ENCODE measurements around the gene FAM174B. TPM values are rescaled to one million over a fixed set of nuclear protein-coding genes. Genes with fewer than 3 reads are reported as not detected.

FAM174B gene
- total RNA-seq, 3 donors from 2014 or later (not counting 1 experiment from before 2014, with no cell fraction given), result 0.68 to 2.6 (median 0.88) TPM

DNA sequence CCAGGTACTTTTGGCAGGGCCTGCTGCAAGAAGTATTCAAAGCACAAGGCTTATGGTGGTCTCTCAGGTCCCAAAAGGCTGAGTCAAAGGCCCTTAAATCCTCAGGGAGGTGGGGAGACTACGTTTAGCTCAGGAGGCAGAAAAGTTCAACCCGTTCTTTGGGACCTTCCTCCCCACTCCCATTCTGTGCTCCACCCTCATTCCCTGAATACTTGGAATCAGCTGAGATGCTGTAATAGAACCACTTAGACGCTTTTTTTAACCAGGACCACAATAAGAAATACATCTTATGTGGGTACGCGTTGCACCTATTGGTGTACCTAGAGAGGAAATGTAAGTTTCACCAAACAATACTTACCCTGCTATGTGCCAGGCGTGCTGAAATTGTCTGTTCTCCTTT lies 58.0 kb downstream of the FAM174B start:
- Mint-ChIP-seq H3K27ac (no peak overlapping the region), H3K36me3 (no peaks in the 10 kb centered on the region), H3K9me3 (no peaks in the 10 kb centered on the region), H3K27me3 (ENCODE audit: low read depth in 2 of 2) (peaks cover 8 to 23% of the 10 kb centered on the region in 2 donors), H3K4me1 (no peaks in the 10 kb centered on the region), H3K4me3 (no peak overlapping the region)
- TF ChIP-seq, protein P1, sequence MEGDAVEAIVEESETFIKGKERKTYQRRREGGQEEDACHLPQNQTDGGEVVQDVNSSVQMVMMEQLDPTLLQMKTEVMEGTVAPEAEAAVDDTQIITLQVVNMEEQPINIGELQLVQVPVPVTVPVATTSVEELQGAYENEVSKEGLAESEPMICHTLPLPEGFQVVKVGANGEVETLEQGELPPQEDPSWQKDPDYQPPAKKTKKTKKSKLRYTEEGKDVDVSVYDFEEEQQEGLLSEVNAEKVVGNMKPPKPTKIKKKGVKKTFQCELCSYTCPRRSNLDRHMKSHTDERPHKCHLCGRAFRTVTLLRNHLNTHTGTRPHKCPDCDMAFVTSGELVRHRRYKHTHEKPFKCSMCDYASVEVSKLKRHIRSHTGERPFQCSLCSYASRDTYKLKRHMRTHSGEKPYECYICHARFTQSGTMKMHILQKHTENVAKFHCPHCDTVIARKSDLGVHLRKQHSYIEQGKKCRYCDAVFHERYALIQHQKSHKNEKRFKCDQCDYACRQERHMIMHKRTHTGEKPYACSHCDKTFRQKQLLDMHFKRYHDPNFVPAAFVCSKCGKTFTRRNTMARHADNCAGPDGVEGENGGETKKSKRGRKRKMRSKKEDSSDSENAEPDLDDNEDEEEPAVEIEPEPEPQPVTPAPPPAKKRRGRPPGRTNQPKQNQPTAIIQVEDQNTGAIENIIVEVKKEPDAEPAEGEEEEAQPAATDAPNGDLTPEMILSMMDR (IDR thresholded peaks at IDR 0.05), result no peak
- no peaks in the 10 kb centered on the region for H3K36me3 ChIP-seq (ENCODE audit: control insufficient read depth, insufficient read depth, low read length)
- H3K4me3 ChIP-seq (ENCODE audit: low read length), result no peak overlapping the region
- no peaks in the 10 kb centered on the region for H3K27me3 ChIP-seq (ENCODE audit: control insufficient read depth, insufficient read depth, low read length)
- no peaks in the 10 kb centered on the region for H3K4me1 ChIP-seq (ENCODE audit: control insufficient read depth, insufficient read depth, low read length)
- 77% methylated on average over 3 of the region's 6 CpGs for WGBS (ENCODE audit: insufficient coverage)
- no peak for DNase-seq
- intact Hi-C loops (cut with micrococcal nuclease), result no loop called here
- no peak for ATAC-seq
- H3K9me3 ChIP-seq (ENCODE audit: control insufficient read depth, insufficient read depth, low read length), result no peaks in the 10 kb centered on the region
- H3K27ac ChIP-seq (ENCODE audit: low read length), result no peak overlapping the region

GRCh38 chr15:92596623-92597022 lies 59.0 kb downstream of the FAM174B start:
- Histone ChIP-seq H3K4me1 (ENCODE audit: control insufficient read depth, insufficient read depth, low read length) (no peaks in the 10 kb centered on the region), H3K9me3 (ENCODE audit: control insufficient read depth, insufficient read depth, low read length) (no peaks in the 10 kb centered on the region), H3K4me3 (ENCODE audit: low read length) (no peak overlapping the region), H3K27me3 (ENCODE audit: control insufficient read depth, insufficient read depth, low read length) (no peaks in the 10 kb centered on the region), H3K27ac (ENCODE audit: low read length) (no peak overlapping the region), H3K36me3 (ENCODE audit: control insufficient read depth, insufficient read depth, low read length) (no peaks in the 10 kb centered on the region)
- H3K9me3 Mint-ChIP-seq, result no peaks in the 10 kb centered on the region
- peaks cover 8 to 31% of the 10 kb centered on the region in 2 donors for H3K27me3 Mint-ChIP-seq (ENCODE audit: low read depth in 2 of 2)
- ATAC-seq, result no peak
- no peak for DNase-seq
- H3K4me3 Mint-ChIP-seq, result no peak overlapping the region
- no peaks in the 10 kb centered on the region for H3K4me1 Mint-ChIP-seq
- no peaks in the 10 kb centered on the region for H3K36me3 Mint-ChIP-seq
- TF ChIP-seq, protein P1 (IDR thresholded peaks at IDR 0.05), result no peak
- intact Hi-C loops (cut with micrococcal nuclease), result no loop called here
- 94% methylated on average over 5 of the region's 5 CpGs for WGBS (ENCODE audit: insufficient coverage)
- H3K27ac Mint-ChIP-seq, result no peak overlapping the region

DNA sequence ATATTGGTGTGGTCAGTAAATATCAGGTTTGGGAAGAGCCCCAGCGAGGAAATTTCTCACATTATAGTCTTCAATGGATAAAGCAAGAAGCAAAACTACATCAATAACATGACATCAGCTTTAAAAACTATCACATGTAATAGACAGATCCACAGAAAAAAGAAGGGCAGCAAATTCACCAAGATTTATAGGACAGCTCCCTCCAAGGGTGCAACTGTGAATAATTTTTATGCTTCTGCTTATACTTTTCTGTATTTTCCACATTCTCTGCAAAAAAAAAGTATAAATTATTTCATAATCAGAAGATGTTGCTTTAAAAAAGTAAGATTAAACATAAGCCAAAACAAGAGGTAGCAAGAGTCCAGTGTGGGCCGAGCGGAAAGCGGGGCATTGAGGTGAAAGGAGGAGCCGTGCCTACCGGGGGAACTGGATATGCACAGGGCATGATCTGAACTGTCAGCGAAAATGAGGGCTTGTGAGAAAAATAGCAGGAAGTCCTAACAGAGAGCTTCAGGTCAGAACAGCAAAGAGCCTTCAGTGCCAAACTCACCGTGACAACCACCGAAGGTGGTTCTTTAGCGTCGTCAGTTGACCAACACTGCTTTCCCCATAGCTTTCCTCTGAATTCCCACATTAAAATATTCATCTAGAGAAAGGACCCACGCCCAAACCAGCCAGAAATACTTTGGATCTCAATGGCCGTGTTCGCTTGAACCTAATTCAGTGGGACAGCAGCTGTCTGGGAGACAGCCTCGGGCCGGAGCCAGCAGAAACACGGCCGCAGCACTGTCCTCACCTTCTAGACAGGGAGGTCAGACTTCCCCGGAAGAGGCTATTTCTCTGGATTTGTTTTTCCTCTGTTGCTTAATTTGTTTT lies 59.8 kb downstream of the FAM174B start:
- TF ChIP-seq, protein P1 (IDR thresholded peaks at IDR 0.05), result no peak
- Mint-ChIP-seq H3K27ac (no peak overlapping the region), H3K9me3 (no peaks in the 10 kb centered on the region), H3K27me3 (ENCODE audit: low read depth in 2 of 2) (peaks cover 8 to 31% of the 10 kb centered on the region in 2 donors), H3K4me1 (no peaks in the 10 kb centered on the region), H3K36me3 (no peaks in the 10 kb centered on the region), H3K4me3 (no peak overlapping the region)
- no peak for ATAC-seq
- Histone ChIP-seq H3K27me3 (ENCODE audit: control insufficient read depth, insufficient read depth, low read length) (no peaks in the 10 kb centered on the region), H3K4me1 (ENCODE audit: control insufficient read depth, insufficient read depth, low read length) (no peaks in the 10 kb centered on the region), H3K36me3 (ENCODE audit: control insufficient read depth, insufficient read depth, low read length) (no peaks in the 10 kb centered on the region), H3K9me3 (ENCODE audit: control insufficient read depth, insufficient read depth, low read length) (no peaks in the 10 kb centered on the region), H3K4me3 (ENCODE audit: low read length) (no peak overlapping the region), H3K27ac (ENCODE audit: low read length) (no peak overlapping the region)
- no peak for DNase-seq
- 77% methylated on average over 18 of the region's 19 CpGs for WGBS (ENCODE audit: insufficient coverage)
- intact Hi-C loops (cut with micrococcal nuclease), result no loop called here

Data from natural killer cell (primary cell).